Ovary (tissue), 9 donors: ENCODE data around the gene HECW1. TPM values are rescaled to one million over a fixed set of nuclear protein-coding genes. Genes with fewer than 3 reads are reported as not detected.

Experiments used
- DNase-seq, 5 donors: peaks; one replicate each; pipeline ENCODE4 v3.0.0-alpha.2; 2019 to 2020
- H3K27ac ChIP-seq, 2 donors: fragments of 200-600 bp; one replicate each; pipeline versions ENCODE4 v1.5.1 to v1.8.0; 2019 to 2022
- H3K27me3 ChIP-seq: fragments of 200-600 bp; one replicate; pipeline ENCODE4 v1.8.0; 2022
- H3K36me3 ChIP-seq: fragments of 200-600 bp; sonication (generic); one replicate; pipeline ENCODE4 v1.5.1; 2019
- H3K4me1 ChIP-seq: one replicate; pipeline ENCODE4 v1.8.1; 2013; ENCODE audit warnings: mild to moderate bottlenecking, moderate library complexity; ENCODE audit not compliant: insufficient read depth
- H3K4me3 ChIP-seq: fragments of 200-600 bp; sonication (generic); one replicate; pipeline ENCODE4 v1.5.1; 2017
- H3K9me3 ChIP-seq, 2 donors: fragments of 200-600 bp in 1 of 2; sonication (generic) in 1 of 2; one replicate each; pipeline versions ENCODE4 v1.5.1 to v1.8.1; 2013 to 2019; ENCODE audit warnings: mild to moderate bottlenecking in 1 of 2, moderate library complexity in 1 of 2
- EP300 ChIP-seq: sonication (generic); formaldehyde crosslinking; IDR thresholded peaks from one replicate; pipeline ENCODE4 v1.6.1; 2017; ENCODE audit warnings: antibody characterized with exemption
- POLR2A ChIP-seq: fragments of 450-650 bp; IDR thresholded peaks from one replicate; pipeline ENCODE4 v1.6.1; 2017; ENCODE audit warnings: antibody characterized with exemption, mild to moderate bottlenecking, moderate library complexity
- WGBS, 3 donors: extraction: QIAGEN DNeasy Blood & Tissue Kit in 1 of 3; methylation state at CpG; one replicate each; pipeline versions ENCODE4 v1.1.5 to v1.1.7; 2013 to 2017; 5-methylcytosine and 5-hydroxymethylcytosine counted together
- intact Hi-C, 4 donors: fragments of 100-400 bp; cut with DNase I; formaldehyde crosslinking; loops; one replicate each; pipeline versions ENCODE4 v1.11.0 to v1.15.1; 2022 to 2023
- polyA plus RNA-seq, 2 donors: library from polyadenylated mRNA; stranded (reverse); fragments of 200-250 nt in 1 of 2; fragments of 350-450 nt in 1 of 2; fragmentation: Illumina TruSeq in 1 of 2; extraction: RNeasy Lipid Tissue Mini Kit (QIAGEN cat#74804) in 1 of 2; gene quantifications; one replicate each; pipeline ENCODE4 v1.2.3, GENCODE V29; 2013 to 2014
- total RNA-seq, 7 donors: library from RNA; depleted of rRNA in 2 of 7; stranded (reverse); fragments of >200 nt in 2 of 7; fragmentation: NEBNext Ultra II Directional in 3 of 7; extraction: Animal tissue kit (Norgen Biotek cat#: 25700) in 3 of 7; gene quantifications; one replicate each; pipeline versions ENCODE4 v1.1.0 to v1.2.4, GENCODE V29; 2016 to 2023
- TF ChIP-seq, protein P1 (sequence below), 3 donors: fragments of 450-650 bp in 2 of 3; fragments of 200-600 bp in 1 of 3; IDR thresholded peaks; one replicate each; pipeline versions ENCODE4 v1.5.1 to v1.8.0; 2016 to 2022; ENCODE audit warnings: antibody characterized with exemption in 3 of 3, mild to moderate bottlenecking in 1 of 3
- donor health status: DM: no; HTN: no; CAD: no; lungs with moderate emphysema.
- donor health status: DM: no; HTN: no; CAD: no.
- donor health status: Bipolar disorder and iron deficiency.
- donor health status: DM: yes; HTN: yes; CAD: no.
- donor health status: DM: no; HTN: no; CAD: no.
- donor health status: DM: yes; HTN: yes; CAD: no.

The HECW1 gene
- total and polyA plus RNA-seq, 9 donors = 0.31 to 6.4 (median 1.8) TPM; not detected in 1

DNA sequence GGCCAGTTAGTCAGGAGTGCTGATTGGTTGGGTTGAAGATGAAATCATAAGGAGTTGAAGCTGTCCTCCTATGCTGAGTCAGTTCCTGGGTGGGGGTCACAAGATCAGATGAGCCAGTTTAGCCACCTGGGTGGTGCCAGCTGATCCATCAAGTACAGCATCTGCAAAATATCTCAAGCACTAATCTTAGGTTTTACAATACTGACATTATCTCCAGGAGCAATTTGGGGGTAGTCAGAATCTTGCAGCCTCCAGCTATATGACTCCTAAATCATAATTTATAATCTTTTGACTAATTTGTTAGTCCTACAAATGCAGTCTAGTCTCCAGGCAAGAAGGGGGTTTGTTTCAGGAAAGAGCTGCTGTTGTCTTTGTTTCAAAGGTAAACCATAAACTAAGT lies 286.4 kb downstream of the HECW1 start:
- Histone ChIP-seq H3K4me3 (no peak overlapping the region), H3K36me3 (no peaks in the 10 kb centered on the region), H3K27ac (no peak overlapping the region), H3K9me3 (no peaks in the 10 kb centered on the region), H3K27me3 (no peaks in the 10 kb centered on the region), H3K4me1 (no peaks in the 10 kb centered on the region)
- intact Hi-C loops = no loop called here
- TF ChIP-seq EP300 = no peak
- TF ChIP-seq, protein P1, sequence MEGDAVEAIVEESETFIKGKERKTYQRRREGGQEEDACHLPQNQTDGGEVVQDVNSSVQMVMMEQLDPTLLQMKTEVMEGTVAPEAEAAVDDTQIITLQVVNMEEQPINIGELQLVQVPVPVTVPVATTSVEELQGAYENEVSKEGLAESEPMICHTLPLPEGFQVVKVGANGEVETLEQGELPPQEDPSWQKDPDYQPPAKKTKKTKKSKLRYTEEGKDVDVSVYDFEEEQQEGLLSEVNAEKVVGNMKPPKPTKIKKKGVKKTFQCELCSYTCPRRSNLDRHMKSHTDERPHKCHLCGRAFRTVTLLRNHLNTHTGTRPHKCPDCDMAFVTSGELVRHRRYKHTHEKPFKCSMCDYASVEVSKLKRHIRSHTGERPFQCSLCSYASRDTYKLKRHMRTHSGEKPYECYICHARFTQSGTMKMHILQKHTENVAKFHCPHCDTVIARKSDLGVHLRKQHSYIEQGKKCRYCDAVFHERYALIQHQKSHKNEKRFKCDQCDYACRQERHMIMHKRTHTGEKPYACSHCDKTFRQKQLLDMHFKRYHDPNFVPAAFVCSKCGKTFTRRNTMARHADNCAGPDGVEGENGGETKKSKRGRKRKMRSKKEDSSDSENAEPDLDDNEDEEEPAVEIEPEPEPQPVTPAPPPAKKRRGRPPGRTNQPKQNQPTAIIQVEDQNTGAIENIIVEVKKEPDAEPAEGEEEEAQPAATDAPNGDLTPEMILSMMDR (IDR thresholded peaks at IDR 0.05) = no peak
- no peak for TF ChIP-seq POLR2A
- no peak for DNase-seq

DNA sequence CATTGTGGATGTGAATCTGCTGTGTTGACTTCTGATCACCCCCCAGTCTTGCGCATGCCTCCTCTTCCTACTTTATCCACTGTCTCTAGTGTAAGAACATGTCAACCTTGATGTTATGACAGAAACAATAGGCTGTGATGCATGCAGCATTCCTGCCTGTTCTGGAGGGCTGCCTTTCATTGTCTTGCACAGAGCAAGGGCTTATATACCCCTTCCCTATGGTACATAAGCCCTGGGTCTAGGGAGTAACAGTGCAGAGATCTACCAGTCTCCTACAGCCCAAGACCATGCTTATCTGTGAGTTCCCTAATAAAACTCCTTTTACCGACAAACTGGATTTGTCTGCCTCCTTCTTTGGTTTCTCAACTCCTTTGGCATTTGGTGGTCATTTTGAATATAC lies 293.5 kb downstream of the HECW1 start:
- Histone ChIP-seq H3K36me3 (no peaks in the 10 kb centered on the region), H3K27me3 (no peaks in the 10 kb centered on the region), H3K4me3 (no peak overlapping the region), H3K27ac (no peak overlapping the region), H3K4me1 (no peaks in the 10 kb centered on the region), H3K9me3 (no peaks in the 10 kb centered on the region)
- DNase-seq = no peak
- WGBS, 3 donors = 78 to 89% (median 82%) methylated on average over 2 of the region's 2 CpGs
- intact Hi-C loops = no loop called here
- TF ChIP-seq, protein P1 (IDR thresholded peaks at IDR 0.05) = no peak
- TF ChIP-seq POLR2A (no peak), EP300 (no peak)

DNA sequence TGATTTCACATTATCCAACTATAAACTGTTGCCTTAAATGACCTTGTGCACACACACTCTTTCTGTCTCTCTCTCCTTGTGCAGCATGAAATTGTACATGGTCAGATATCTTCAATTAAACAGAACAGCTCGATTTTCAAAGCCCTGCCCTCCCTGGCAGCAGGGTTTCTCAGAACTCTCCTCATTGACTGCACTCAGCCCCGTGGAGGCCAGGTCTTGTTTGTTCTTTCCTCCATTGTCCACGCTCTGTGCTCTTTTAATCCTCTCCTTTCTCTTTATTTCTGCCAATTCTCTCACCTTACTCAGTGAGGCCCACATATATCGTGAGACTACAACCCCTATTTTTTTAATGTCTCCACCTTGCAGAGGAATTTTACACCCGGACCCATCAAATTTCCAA lies 294.5 kb downstream of the HECW1 start:
- TF ChIP-seq POLR2A (no peak), EP300 (no peak)
- TF ChIP-seq, protein P1 (IDR thresholded peaks at IDR 0.05) = no peak
- no peak for DNase-seq
- WGBS, 3 donors = 63 to 73% (median 69%) methylated on average over 5 of the region's 5 CpGs
- no peaks in the 10 kb centered on the region for H3K36me3 ChIP-seq
- no peaks in the 10 kb centered on the region for H3K4me1 ChIP-seq
- intact Hi-C loops = no loop called here
- H3K9me3 ChIP-seq = no peaks in the 10 kb centered on the region
- H3K27me3 ChIP-seq = no peaks in the 10 kb centered on the region
- no peak overlapping the region for H3K4me3 ChIP-seq
- no peak overlapping the region for H3K27ac ChIP-seq

DNA sequence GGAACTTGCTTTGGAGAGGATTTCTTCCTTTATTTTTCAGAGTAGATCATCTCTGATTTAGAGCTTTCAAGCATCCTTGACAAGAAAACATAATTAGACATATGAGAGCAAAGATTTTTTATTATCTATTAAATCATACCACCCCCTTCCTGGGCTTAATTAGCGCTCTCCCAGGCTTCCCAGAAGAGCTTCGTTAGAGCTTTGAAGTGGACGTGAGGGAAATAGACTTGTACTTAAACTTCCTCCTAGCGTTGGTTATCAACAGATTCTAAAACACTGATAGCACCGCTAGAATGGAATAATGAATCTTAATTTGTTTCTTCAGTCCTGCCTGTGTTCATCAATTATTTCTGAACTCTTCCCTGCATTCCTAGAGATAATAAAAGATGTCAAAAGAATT lies 296.5 kb downstream of the HECW1 start:
- intact Hi-C loops = no loop called here
- no peaks in the 10 kb centered on the region for H3K27me3 ChIP-seq
- no peak overlapping the region for H3K27ac ChIP-seq
- DNase-seq = no peak
- no peaks in the 10 kb centered on the region for H3K4me1 ChIP-seq
- WGBS, 3 donors = 35 to 54% (median 43%) methylated on average over 5 of the region's 5 CpGs
- TF ChIP-seq POLR2A (no peak), EP300 (no peak)
- TF ChIP-seq, protein P1 (IDR thresholded peaks at IDR 0.05) = no peak
- H3K4me3 ChIP-seq = no peak overlapping the region
- H3K36me3 ChIP-seq = no peaks in the 10 kb centered on the region
- H3K9me3 ChIP-seq = no peaks in the 10 kb centered on the region

DNA sequence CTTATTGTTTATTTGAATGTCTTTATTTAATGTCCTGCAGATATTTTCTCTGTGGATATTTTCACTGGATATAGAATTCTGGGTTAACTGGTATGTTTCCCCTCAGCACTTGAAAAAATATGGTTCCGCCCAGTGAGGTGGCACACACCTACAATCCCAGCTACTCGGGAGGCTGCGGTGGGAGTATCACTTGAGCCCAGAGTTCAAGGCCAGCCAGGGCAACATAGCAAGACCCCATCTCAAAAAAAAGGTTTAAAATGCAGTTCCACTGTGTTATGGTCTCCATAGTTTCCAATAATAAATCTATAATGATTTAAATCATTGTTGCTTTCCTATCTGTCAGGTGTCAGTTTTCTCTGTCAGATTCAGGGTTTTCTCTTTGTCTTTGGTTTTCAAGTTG lies 305.0 kb downstream of the HECW1 start:
- intact Hi-C loops = no loop called here
- H3K4me3 ChIP-seq = no peak overlapping the region
- no peak for DNase-seq
- H3K4me1 ChIP-seq = no peaks in the 10 kb centered on the region
- no peaks in the 10 kb centered on the region for H3K27me3 ChIP-seq
- WGBS, 3 donors = 91 to 93% (median 91%) methylated on average over 3 of the region's 3 CpGs
- TF ChIP-seq, protein P1 (IDR thresholded peaks at IDR 0.05) = no peak
- TF ChIP-seq POLR2A (no peak), EP300 (no peak)
- no peak overlapping the region for H3K27ac ChIP-seq
- no peaks in the 10 kb centered on the region for H3K9me3 ChIP-seq
- H3K36me3 ChIP-seq = no peaks in the 10 kb centered on the region
